ENCODE results near the gene ARAP2.
A peak's percentile ranks its signal among the peaks of the same experiment; 100 is the strongest.

Gene ARAP2

DNA sequence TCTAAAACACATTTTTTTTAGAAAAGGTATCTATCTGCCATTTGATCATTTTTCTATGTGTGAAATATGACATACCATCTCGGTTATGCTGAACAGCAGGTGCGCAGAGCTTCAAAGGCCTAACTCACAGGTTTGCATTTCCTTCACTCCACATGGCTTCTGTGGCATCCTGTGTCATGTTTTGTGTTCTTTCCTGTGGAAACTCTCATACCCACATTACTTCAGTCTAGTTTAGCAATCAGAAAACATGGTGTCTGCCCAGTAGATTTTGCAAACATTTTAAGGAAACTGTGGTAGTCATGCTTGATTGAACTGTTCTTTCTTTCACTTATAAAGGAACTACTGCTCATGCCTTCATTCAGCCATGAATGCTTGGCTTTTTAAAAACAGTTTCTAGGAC is 11.3 kb upstream of the ARAP2 start:
- in situ Hi-C loops (cut with HindIII; ENCODE audit: low pct_ligation_motif_present, low sequenced_read_pairs) = no loop called here
- Histone ChIP-seq H3K36me3 (replicated peaks) (no peaks in the 10 kb centered on the region), H3K4me3 (ENCODE audit: low read depth, low read length) (no peak overlapping the region), H3K27ac (no peak overlapping the region), H3K27me3 (replicated peaks) (no peaks in the 10 kb centered on the region)
- no peak for TF ChIP-seq CTCF (IDR thresholded peaks at IDR 0.05; ENCODE audit: low read depth, low read length, missing control alignments)
- DNase-seq = no peak

DNA sequence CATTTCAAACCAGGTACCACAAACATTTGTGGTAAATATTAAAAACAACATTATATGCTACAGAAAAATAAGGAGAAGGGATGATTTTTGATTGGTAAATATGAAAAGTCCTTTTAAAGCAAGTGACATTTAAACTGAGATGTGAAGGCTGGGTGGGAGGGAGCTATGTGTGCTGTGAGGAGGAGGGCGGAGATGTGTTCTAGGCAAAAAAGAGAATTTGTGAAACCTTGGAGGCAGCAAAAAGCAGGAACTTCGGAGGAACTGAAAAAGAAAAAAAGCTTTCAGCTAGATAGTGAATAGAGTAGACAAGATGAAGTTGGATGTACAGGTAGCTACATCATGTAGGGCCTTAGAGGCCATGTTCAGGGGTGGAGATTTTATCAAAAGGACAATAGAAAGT is 10.1 kb upstream of the ARAP2 start:
- no peak for DNase-seq

GRCh38 chr4:36251983-36252382 is 7.7 kb upstream of the ARAP2 start:
- DNase-seq = no peak

More for the DNA sequence above, 10.1 kb upstream of the ARAP2 start:
- no peaks in the 10 kb centered on the region for H3K36me3 ChIP-seq (replicated peaks)
- no peaks in the 10 kb centered on the region for H3K27me3 ChIP-seq (replicated peaks)
- no peak for TF ChIP-seq CTCF (IDR thresholded peaks at IDR 0.05; ENCODE audit: low read depth, low read length, missing control alignments)
- no peak overlapping the region for H3K27ac ChIP-seq
- no peak overlapping the region for H3K4me3 ChIP-seq (ENCODE audit: low read depth, low read length)
- in situ Hi-C loops (cut with HindIII; ENCODE audit: low pct_ligation_motif_present, low sequenced_read_pairs) = no loop called here

DNA sequence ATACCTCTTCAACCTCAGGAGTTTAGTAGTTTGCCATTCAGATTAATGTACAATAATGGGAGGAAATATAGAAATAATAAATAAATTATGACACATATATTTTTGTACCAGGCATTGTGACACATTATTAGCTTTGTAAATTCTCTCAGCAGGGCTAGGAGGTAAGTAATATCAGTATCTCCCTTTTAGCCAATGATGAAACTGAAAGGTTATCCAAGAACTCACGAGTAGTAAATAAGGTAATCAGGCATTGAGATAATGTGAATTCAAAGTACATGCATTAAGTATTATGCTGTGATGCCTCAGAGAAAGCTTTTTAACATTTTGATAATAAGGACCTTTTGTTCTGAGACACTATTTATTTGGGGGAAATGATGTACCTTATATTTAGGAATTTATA is 5.3 kb upstream of the ARAP2 start:
- Histone ChIP-seq H3K4me3 (ENCODE audit: low read depth, low read length) (no peak overlapping the region), H3K36me3 (replicated peaks) (no peaks in the 10 kb centered on the region), H3K27me3 (replicated peaks) (no peaks in the 10 kb centered on the region), H3K27ac (no peak overlapping the region)
- DNase-seq = no peak
- TF ChIP-seq CTCF (IDR thresholded peaks at IDR 0.05; ENCODE audit: low read depth, low read length, missing control alignments) = no peak
- in situ Hi-C loops (cut with HindIII; ENCODE audit: low pct_ligation_motif_present, low sequenced_read_pairs) = no loop called here

More at GRCh38 chr4:36251983-36252382, 7.7 kb upstream of the ARAP2 start:
- no peak for TF ChIP-seq CTCF (IDR thresholded peaks at IDR 0.05; ENCODE audit: low read depth, low read length, missing control alignments)
- Histone ChIP-seq H3K36me3 (replicated peaks) (no peaks in the 10 kb centered on the region), H3K27ac (no peak overlapping the region), H3K4me3 (ENCODE audit: low read depth, low read length) (no peak overlapping the region), H3K27me3 (replicated peaks) (no peaks in the 10 kb centered on the region)
- in situ Hi-C loops (cut with HindIII; ENCODE audit: low pct_ligation_motif_present, low sequenced_read_pairs) = no loop called here

- in situ Hi-C loops (cut with HindIII; ENCODE audit: low pct_ligation_motif_present, low sequenced_read_pairs) = no loop called here
- DNase-seq = no peak
- Histone ChIP-seq H3K27me3 (replicated peaks) (no peaks in the 10 kb centered on the region), H3K4me3 (ENCODE audit: low read depth, low read length) (peak overlapping the region; percentile 65), H3K36me3 (replicated peaks) (no peaks in the 10 kb centered on the region), H3K27ac (no peak overlapping the region)
- TF ChIP-seq CTCF (IDR thresholded peaks at IDR 0.05; ENCODE audit: low read depth, low read length, missing control alignments) = no peak
Measured at GRCh38 chr4:36243355-36244256, 708 bp downstream of the ARAP2 start.

All from brain microvascular endothelial cell (primary cell).